GM21360 (cell line): Measurements from ENCODE around the gene SMAD3.
"Not testable (repeated sequence)": the region's sequence is repeated elsewhere in the genome, so short reads cannot be mapped to it uniquely, and the experiment has no call there.

Experiments
- ATAC-seq: cut with Tn5 transposase; IDR thresholded peaks from one replicate; pipeline ENCODE4 v1.9.1; 2021; ENCODE audit warnings: mild to moderate bottlenecking, moderate library complexity; ENCODE audit not compliant: unreplicated experiment

Gene SMAD3

DNA sequence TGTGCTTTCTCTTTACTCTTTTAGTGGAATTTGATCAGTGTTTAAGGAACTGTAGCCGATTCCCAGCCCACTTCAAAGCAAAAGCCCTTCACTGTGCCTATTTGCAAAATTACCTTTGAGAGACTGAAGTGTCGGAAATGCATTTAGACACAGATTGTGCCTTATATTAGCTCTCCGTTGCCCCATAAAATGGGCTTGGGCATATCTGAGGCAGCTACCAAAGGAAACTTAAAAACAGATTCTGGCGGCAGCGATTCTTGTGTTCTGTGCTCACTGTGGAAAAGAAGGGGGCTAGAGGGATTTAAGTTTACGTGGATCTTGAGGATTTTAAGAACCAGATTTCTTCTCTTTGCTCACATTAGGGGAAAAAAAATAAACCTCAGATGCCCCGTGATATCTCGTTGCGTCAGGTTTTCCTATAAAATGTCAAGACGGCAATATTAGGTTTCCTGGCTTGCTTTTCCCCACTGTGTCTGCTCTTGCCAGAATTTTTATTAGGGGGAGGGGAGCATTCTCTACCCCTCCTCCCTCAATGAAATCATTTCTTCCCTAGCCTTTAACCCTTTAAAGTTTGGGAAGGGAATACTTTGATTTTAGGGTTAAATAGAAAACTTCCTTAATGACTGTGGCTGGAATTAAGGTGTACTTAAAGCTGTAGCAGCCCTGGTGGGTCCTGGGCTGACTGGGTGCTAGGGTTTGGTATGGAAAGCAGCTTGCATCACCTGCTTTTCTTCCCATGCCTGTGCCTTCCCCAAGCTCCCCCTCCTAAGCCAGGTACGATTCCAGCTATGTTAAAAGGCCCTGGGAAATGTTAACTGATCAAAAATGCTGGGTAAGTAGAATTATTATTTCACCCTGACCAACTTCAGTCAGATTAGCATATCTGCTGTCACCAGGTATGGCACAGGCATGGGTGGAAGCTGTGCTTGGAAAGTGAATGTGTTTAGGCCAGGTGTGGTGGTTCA lies 73.8 kb downstream of the SMAD3 start:
- no peak for ATAC-seq

DNA sequence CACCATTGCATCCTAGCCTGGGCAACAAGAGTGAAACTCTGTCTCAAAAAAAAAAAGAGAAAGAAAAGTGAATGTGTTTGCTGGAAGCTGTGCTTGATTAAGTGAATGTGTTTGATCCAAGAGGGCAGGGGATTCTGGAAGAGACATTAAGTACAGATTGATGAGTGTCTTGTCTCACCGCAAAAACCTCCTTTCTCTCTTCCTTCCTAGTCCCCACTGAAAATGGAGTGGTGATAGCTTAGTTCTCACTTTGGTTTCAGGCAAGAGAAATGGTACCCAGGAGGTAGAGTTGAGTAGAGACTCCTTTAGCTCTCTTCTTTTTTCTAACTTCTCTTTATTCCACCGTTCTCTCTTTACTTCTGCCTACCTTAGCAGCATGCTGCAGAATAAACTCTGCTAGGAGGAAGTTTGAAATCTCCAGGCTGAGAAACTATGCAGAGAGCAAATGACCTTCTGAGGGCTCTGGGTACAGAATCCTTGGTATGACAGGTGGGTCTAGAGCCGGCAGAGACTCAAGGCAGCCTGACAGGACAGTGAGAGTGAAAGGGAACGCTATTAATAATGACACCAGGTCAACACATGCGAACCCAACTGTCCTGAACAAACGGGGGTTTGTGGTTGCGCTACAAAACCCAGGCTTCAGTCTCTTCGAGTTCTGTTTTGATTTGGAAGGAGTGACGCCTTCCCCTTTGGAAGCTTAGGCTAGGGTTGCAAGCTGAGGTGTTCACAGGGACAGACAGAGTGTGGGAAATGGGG lies 74.9 kb downstream of the SMAD3 start:
- ATAC-seq: no peak

DNA sequence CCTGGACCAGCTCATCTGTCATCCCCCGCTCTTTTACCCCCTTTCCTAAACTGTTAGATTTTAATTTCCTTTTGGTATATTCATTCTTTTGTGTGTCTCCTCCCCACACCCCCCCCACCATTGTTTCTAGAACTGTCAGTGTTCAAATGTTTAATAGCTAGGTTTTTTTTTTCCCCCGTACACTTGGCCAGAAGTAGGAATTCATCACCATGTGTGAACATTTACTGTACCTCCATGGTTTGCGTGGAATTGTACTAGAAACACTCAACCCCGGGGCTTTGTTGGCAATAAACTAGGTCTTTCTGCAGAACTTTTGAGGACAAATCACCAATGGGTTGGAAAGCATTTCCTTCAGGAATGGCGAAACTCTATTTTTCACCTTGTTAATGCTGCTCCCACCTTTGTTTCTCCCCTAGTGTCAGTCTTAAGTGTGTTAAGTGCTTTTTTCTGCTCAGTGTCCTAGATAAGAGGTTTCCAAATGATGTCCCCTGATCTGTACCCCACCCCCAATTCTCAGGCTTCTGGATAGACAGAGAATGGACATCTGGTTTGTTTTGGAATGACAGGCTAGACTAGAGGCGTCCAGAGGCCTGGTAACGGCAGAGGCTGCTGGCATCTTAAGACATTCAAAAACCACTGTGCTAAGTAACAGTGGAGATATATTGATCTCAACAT lies 76.8 kb downstream of the SMAD3 start:
- ATAC-seq: no peak

DNA sequence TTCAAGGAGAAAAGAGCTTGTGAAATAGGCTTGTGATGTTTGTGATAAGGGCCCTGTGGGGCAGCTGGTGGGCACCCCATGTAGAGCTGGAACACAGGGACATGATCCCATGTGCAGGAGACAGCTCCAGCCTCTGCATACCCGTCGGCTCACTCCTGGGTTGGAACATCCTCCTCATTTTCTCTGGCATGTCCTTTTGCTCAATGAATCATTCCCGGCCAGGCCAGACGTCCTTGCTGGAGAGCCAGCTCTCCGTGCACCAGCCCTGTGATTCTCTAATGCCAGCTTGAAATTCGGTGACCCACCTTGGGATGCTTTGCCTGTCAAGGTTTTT lies 77.3 kb downstream of the SMAD3 start:
- no peak for ATAC-seq

DNA sequence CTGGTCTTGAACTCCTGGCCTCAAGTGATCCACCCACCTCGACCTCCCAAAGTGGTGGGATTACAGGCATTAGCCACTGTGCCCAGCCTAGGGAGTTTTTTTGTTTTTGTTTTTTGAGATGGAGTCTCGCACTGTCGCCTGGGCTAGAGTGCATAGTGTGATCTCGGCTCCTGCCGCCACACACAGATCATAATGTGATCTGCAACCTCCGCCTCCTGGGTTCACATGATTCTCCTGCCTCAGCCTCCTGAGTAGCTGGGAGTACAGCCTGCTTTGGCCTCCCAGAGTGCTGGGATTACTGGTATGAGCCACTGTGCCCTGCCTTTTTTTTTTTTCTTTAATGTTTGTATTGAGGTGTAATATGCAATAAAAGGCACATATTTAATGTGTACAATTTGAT lies 78.2 kb downstream of the SMAD3 start:
- no peak for ATAC-seq

DNA sequence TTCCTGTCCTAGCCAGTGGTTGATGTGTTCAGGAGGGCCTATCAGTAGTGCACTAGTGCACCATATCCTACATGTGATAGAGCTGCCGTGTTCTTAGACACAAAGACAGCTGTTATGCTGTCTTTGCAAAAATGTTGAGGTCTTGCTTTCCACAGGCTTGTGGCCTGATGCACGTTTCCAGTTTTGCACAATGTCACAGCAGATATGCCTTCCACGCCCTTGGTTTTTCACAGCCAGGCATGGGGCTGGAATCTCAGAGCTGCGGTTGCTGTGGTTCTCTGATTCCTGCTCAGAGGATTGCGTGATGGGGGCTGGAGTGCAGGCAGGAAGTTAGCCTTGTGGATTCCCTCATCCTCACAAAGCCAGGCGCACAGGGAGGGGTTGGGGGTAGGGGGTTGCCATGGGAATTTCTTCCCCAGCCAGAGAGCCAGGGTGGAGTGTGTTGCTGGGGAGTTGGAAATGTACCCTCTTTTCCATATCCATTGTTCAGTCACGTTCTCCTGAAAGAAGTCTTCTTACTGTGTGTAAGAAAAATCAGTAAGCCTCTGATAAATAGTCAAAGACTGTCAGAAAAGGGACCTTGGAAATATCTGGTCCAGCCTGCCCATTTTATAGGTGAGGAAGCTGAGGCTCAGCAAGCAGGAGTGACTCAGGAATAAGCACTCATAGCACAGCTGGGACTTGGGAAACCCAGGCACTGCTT lies 79.4 kb downstream of the SMAD3 start:
- no peak for ATAC-seq

DNA sequence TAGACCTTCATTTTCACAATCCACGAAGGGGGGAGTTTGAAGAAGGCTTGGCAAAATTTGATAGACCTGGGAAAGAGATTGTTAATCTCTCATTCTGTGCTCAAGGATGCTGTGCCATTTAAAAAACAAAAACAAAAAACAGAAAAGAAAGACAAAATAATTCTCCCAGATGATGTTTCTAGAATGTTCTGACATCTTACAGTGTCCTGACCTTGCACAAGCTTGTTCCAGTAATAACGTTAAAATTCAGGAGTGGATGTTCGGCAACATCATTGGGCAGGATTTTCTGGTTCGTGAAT lies 79.9 kb downstream of the SMAD3 start:
- ATAC-seq: no peak

DNA sequence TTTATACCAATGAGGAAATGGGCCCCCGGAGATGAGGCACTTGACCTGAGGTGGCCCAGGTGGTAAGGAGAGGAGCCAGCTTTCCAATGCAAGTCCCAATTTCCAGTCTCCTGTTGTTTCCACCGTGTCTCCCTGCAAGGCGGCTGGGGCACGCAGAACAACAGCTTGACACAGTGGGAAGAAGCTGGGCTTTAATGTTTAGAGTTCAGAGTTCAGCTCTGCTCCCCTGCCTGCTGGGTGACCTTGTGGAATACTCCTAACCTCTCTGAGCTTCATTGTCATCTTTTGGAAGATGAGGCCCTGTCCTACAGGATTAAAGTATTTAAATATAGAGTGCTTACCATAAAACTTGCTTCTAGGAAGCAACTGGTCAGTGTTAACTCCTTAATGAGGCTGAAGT lies 80.3 kb downstream of the SMAD3 start:
- ATAC-seq: no peak

DNA sequence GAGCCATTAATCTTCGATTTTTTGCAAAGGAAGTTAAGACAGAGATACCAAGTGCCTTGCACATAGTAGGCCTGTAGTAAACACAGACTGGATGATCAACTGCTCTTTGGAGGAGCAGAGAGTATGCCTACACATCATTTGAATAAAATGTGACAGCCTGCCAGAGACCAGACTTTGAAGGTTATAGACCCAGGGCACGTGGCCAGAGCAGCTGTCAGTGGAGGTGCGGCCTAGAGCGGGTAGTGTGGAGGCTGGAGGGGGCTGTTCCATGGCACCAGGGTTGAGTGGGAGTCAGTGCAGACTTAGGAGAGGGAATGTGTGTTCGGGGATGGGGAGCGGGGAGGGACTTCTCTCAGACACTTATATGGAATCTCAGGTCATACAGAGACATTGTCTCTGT lies 80.8 kb downstream of the SMAD3 start:
- no peak for ATAC-seq

DNA sequence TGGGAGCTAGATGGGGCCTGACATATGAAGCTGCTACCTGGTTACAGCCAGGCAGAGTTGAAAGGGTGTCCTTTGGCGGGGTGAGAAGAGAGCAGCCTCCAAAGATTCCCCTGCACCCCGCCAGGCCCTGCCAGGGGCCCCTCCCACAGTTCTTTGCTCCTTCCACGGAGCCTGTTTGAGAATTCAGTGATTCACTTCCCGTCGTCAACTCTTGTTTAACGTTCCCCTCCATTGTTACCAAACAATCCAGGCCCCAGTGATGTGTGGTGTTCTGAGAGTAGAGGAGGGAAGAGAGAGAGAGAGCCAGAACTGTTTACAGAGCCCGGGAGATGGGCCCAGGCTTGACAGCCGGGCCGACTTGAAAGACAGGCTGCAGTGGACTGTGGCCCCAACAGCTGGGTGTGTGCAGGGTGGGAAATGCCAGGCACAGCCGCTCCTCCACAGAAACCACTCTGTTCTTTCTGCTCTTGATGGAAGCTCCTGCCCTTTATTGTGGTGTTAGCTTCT lies 81.5 kb downstream of the SMAD3 start:
- ATAC-seq: no peak

DNA sequence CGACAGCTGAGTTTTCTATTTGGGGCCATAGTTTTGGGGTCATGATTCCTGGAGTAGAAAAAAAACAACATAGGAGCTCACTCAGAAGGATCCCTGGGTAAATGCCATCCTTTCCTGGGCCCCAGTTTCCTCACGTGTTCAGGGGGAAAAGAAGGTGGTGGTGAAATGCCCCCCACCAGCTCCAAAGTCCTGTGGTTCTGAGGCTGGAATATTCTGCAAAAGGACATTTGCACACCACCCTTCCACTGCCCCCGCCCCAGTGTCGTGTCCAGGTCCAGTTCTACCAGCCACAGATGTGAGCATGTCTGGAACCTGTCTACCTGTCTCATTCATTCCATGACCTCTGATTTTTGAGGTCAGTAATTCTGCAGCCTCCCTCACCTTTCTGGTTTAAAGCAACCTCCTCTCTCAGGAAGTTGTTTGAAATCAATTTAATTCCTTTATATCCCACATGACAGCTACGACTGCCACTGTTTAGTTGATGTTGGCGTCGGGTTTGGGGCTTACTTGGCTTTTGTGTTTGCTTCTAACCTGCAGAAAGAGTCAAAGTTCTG lies 82.1 kb downstream of the SMAD3 start:
- no peak for ATAC-seq

DNA sequence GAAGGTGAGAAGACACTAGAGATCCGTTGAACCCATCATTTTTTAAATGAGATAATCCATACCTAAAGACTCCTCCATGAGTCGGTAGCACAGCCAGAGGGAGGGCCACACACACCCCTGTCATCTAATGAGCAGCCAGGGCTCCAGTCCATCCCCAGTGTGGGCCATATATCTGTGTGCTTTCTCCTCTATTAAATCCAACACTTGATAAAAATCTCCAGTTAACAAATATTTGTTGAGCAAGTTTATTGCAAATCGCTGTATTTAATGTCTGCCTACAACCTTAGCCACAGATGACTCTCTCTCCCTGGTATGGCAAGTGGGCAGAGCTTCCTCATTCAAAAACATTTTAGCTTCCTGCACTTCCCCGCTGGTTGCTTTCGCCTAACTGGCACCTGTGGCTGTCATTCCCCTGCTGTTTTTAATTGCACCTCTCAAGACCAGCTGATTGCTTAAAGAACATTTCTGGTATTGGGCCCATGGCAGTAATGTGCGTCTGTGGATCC lies 82.8 kb downstream of the SMAD3 start:
- ATAC-seq: no peak

DNA sequence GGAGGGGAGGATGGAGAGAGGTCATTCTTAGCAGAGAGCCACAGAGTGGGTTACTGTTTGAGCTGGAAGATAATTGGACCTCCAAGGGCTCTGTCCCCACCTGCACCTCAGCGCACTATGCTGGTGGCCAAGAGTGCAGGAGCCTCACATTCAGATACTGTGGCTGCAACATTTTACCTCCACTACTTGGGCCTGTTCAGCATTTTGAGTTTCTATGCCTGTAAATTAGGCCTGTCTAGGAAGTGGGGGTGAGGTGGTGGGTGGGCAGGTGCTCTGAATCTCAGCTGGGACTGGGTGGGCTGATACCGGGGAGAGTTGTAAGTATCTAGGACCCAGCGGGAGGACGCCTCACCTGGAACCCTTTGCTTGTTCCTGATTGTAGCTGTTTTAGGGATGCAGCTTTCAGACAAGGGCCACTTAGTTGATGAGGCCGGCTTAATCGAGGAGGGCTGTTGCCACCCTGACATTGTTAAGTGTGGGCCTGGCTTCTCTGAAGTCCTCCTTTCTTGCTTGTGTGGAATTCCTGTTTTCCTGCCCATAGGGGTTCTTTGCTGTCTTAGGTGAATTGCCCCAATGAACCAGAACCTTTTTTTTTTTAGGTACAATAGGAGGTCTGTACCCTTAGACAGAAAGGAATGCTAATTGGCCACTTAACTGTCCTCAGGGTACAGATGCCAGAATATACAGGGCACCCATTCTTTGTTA lies 83.8 kb downstream of the SMAD3 start:
- no peak for ATAC-seq

DNA sequence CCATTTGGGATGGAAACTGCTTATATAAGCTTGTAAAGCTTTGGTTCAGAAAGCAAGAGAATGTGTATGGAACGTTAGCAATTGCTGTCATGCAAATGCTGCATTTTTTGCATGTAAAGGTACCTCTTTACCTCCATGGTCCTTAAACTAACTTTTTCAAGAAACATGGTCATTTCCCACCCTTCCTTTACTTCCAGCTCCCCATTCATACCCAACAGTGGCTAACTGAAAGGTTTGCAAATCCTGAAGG lies 84.3 kb downstream of the SMAD3 start:
- ATAC-seq: no peak

DNA sequence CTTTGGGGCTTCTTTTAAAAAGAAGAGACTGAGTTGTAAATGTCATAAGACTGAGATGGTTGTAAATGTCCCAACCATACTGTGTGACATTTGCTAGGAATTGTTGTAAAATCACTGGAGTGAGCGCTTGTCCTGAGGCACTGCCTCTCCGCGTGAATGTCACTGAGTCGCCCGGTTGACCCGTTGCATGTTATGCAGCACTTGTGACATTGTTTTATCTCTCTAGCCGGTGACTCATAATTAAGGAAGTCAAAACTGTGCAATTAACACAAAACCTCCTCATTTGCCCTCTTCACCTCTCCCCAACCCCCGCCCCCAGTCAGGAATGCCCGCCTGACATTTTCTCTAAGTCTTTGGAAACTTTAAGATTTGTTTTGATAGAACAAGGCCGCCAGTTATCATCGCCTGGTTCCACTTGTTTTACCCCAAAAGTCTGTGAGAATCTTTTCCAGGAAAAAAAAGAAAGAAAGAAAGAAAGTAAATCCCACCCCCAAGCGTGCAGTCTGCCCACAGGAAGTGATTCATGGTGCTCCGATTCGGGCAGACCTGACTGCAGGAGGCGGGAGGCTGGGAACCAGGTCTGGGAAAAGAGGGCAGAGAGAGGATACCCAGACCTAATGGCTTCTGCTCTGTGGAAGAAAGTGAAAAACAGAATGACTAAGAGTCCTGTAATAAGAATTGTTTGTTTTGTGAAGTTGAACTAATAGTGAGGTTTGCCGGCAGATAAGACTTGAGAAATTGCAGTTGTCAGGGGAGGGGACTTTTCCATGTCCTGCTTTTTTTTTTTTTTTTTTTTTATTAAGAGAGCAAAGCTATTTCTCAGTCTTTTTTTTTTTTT lies 84.8 kb downstream of the SMAD3 start:
- no peak for ATAC-seq

DNA sequence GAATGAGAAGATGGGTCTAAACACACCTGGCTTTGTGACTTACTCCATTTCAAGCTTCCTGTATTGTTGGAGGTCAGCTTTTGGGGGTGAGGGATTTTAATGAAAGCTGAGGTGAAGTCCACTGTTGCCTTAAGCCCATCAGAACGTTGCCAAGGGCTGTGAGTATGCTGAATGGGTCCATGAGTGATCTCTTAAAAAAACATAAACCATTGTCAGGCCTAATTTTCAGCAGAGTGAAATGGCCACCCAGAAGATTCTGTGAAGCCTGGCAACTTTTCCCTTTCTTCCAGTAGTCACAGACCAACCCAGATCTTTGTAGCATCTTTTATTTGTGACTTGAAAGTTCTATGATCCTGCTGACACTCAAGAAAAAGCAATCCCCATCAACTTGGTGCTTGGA lies 87.0 kb downstream of the SMAD3 start:
- no peak for ATAC-seq

DNA sequence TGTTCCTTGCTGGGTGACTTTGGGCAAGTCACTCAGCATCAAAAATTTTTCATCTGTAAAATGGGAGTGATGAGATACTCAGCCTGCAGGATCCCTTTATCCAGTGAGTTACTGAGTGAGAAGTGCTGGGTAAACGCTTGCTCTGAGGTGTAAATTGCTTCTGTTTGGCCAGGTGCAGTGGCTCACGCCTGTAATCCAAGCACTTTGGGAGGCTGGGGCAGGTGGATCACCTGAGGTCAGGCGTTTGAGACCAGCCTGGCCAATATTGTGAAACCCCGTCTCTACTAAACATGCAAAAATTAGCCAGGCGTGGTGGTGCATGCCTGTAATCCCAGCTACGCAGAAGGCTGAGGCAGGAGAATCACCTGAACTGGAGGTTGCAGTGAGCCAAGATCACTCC lies 87.6 kb downstream of the SMAD3 start:
- not testable (repeated sequence) for ATAC-seq

DNA sequence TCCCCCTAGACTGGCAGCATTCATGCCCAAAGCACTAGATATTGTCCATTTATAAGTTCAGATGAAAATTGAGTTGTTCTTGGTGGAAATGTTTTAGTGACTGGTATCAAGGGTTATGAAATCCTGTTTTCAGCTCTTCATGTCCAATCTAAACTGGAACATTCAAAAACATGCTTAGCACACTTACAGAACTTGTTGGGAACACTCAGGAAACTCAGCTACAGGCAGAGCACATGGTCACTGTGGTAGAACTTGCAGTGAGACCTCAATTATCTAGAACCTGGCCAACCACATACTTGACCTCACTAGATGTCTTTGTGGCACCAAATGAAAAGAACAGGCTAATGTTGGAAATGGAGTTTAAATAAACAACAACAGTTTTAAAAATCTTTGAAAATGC lies 88.8 kb downstream of the SMAD3 start:
- ATAC-seq: no peak

DNA sequence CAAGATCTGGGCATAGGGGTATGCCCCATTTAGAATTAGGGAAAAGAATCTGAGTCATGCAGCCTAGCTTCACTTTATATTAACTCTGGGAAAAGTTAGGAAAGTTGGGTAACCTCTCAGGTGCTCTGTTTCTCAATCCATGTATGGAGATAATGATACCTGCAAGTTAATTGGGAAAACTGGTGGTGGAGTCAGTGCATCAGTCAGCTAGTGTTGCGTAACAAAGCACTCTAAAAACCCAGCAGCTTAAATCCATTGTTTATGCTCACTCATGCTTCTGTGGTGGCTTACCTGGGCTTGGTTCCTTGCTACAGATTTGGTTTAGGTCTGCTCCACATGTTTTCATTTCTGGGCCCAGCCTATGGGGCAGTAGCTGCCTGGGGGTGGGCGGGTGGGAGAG lies 91.0 kb downstream of the SMAD3 start:
- ATAC-seq: no peak
